GM12801 (cell line): ENCODE data around the gene XCR1.

Source experiments
- CTCF ChIP-seq: IDR thresholded peaks from one replicate; pipeline ENCODE4 v1.5.1; 2011; ENCODE audit warnings: control low read depth; ENCODE audit not compliant: insufficient read length; ENCODE audit errors: extremely low read depth

Gene XCR1

GRCh38 chr3:46031269-46031668 is 4.0 kb upstream of the XCR1 start:
- TF ChIP-seq CTCF: no peak

- TF ChIP-seq CTCF: no peak
Observed at GRCh38 chr3:46030626-46031025, 3.3 kb upstream of the XCR1 start.

GRCh38 chr3:46029953-46030543 is 2.8 kb upstream of the XCR1 start:
- no peak for TF ChIP-seq CTCF

GRCh38 chr3:46027736-46028397 is 584 bp upstream of the XCR1 start:
- no peak for TF ChIP-seq CTCF

- TF ChIP-seq CTCF: no peak
Observed at GRCh38 chr3:46025139-46025538, 2.1 kb downstream of the XCR1 start.

- no peak for TF ChIP-seq CTCF
Observed at GRCh38 chr3:46024131-46024530, 3.2 kb downstream of the XCR1 start.

GRCh38 chr3:46022909-46023785 is 4.1 kb downstream of the XCR1 start:
- no peak for TF ChIP-seq CTCF
